Fibroblast of villous mesenchyme (primary cell): ENCODE results near the gene LPCAT1. TPM values are rescaled to one million over a fixed set of nuclear protein-coding genes. Genes with fewer than 3 reads are reported as not detected.

Experiments
- DNase-seq: peaks from one replicate; pipeline ENCODE4 v3.0.0-alpha.2; 2010; ENCODE audit warnings: low read depth
- H3K4me3 ChIP-seq: 2 replicates; pipeline ENCODE4 v1.5.1; 2011; ENCODE audit warnings: low read depth, mild to moderate bottlenecking, low read length
- CTCF ChIP-seq: IDR thresholded peaks from 2 replicates; pipeline ENCODE4 v1.5.1; 2012; ENCODE audit warnings: low read depth, mild to moderate bottlenecking, low read length; ENCODE audit not compliant: insufficient read depth
- total RNA-seq: library from RNA; depleted of rRNA; stranded (reverse); fragments of >200 nt; gene quantifications from 2 replicates; pipeline ENCODE4 v1.2.3, GENCODE V29; 2012

The LPCAT1 gene
- total RNA-seq, 1 donor = 57.4 TPM

GRCh38 chr5:1470762-1471211, 53.0 kb downstream of the LPCAT1 start:
- no peak overlapping the region for H3K4me3 ChIP-seq
- TF ChIP-seq CTCF = no peak
- no peak for DNase-seq

GRCh38 chr5:1468629-1469527, 54.9 kb downstream of the LPCAT1 start:
- H3K4me3 ChIP-seq = no peak overlapping the region
- DNase-seq = no peak
- TF ChIP-seq CTCF = no peak

GRCh38 chr5:1468247-1468612, 55.5 kb downstream of the LPCAT1 start:
- TF ChIP-seq CTCF = peak; percentile 65
- no peak for DNase-seq
- H3K4me3 ChIP-seq = no peak overlapping the region

GRCh38 chr5:1467341-1468246, 56.2 kb downstream of the LPCAT1 start:
- no peak for TF ChIP-seq CTCF
- DNase-seq = no peak

GRCh38 chr5:1466631-1467265, 57.0 kb downstream of the LPCAT1 start:
- no peak for DNase-seq
- no peak overlapping the region for H3K4me3 ChIP-seq
- TF ChIP-seq CTCF = no peak

More at GRCh38 chr5:1467341-1468246, 56.2 kb downstream of the LPCAT1 start:
- H3K4me3 ChIP-seq = no peak overlapping the region

- DNase-seq = no peak
- no peak overlapping the region for H3K4me3 ChIP-seq
- no peak for TF ChIP-seq CTCF
Measured at GRCh38 chr5:1465966-1466471, 57.7 kb downstream of the LPCAT1 start.
